Heart right ventricle (tissue), 16 donors: ENCODE results near the gene CBS. TPM values are rescaled to one million over a fixed set of nuclear protein-coding genes. Genes with fewer than 3 reads are reported as not detected.
A peak's percentile ranks its signal among the peaks of the same experiment; 100 is the strongest.

Source experiments
- ATAC-seq, 8 donors: fragments of 200-7000 bp; cut with Tn5 transposase; one replicate each; pipeline ENCODE4 v1.9.1; 2020; ENCODE audit warnings: mild to moderate bottlenecking in 8 of 8, moderate library complexity in 8 of 8, moderate number of reproducible peaks in 1 of 8
- DNase-seq, 2 donors: peaks; one replicate each; pipeline ENCODE4 v3.0.0-alpha.2; 2020
- H3K27ac ChIP-seq, 10 donors: fragments of 200-600 bp; sonication (generic) in 2 of 10; one replicate each; pipeline versions ENCODE4 v1.5.0 to v1.8.0; 2020 to 2022; ENCODE audit warnings: mild to moderate bottlenecking in 3 of 10
- H3K27me3 ChIP-seq, 7 donors: fragments of 200-600 bp; one replicate each; pipeline ENCODE4 v1.8.0; 2021 to 2022; ENCODE audit warnings: mild to moderate bottlenecking in 2 of 7
- H3K36me3 ChIP-seq, 9 donors: fragments of 200-600 bp; sonication (generic) in 1 of 9; one replicate each; pipeline versions ENCODE4 v1.5.0 to v1.8.0; 2020 to 2022; ENCODE audit warnings: mild to moderate bottlenecking in 2 of 9
- H3K4me1 ChIP-seq, 9 donors: fragments of 200-600 bp; sonication (generic) in 1 of 9; one replicate each; pipeline versions ENCODE4 v1.5.0 to v1.8.0; 2020 to 2022; ENCODE audit warnings: mild to moderate bottlenecking in 4 of 9
- H3K4me3 ChIP-seq, 10 donors: fragments of 200-600 bp; sonication (generic) in 2 of 10; one replicate each; pipeline versions ENCODE4 v1.5.0 to v1.8.0; 2020 to 2022; ENCODE audit warnings: mild to moderate bottlenecking in 7 of 10, moderate library complexity in 2 of 10
- H3K9me3 ChIP-seq, 11 donors: fragments of 200-600 bp in 10 of 11; sonication (generic) in 2 of 11; one replicate each; pipeline versions ENCODE4 v1.5.0 to v1.8.0; 2013 to 2022; ENCODE audit warnings: mild to moderate bottlenecking in 2 of 11, control low read depth in 1 of 11, moderate library complexity in 1 of 11
- WGBS, 2 donors: extraction: QIAGEN DNeasy Blood & Tissue Kit; methylation state at CpG; one replicate each; pipeline ENCODE4 v1.1.7; 2013; ENCODE audit warnings: inconsistent platforms in 1 of 2; 5-methylcytosine and 5-hydroxymethylcytosine counted together
- intact Hi-C, 10 donors: fragments of 100-400 bp; cut with DNase I; formaldehyde crosslinking; loops; one replicate each; pipeline versions ENCODE4 v1.11.1 to v1.14.2; 2022
- polyA plus RNA-seq, 2 donors: library from polyadenylated mRNA; stranded (reverse); fragments of 200-250 nt; gene quantifications; one replicate each; pipeline ENCODE4 v1.2.3, GENCODE V29; 2013
- total RNA-seq, 10 donors: library from RNA; stranded (reverse); fragmentation: NEBNext Ultra II Directional in 3 of 10; extraction: Animal tissue kit (Norgen Biotek cat#: 25700) in 3 of 10; gene quantifications; one replicate each; pipeline versions ENCODE4 v1.2.1 to v1.2.4, GENCODE V29; 2021 to 2023
- TF ChIP-seq, protein P1 (sequence below), 9 donors: fragments of 200-600 bp; sonication (generic) in 2 of 9; IDR thresholded peaks; one replicate each; pipeline versions ENCODE4 v1.5.0 to v1.8.0; 2021 to 2022; ENCODE audit warnings: antibody characterized with exemption in 9 of 9, mild to moderate bottlenecking in 5 of 9, moderate library complexity in 1 of 9
- donor health status: Arrhythmogenic right ventricular cardiomyopathy.
- donor health status: ischemic (EF 13 %, LVEDD 7.1; RV severe dilation, severe dysfunction).
- donor health status: healthy with polysubstance abuse.
- donor health status: DM: no; HTN: yes; CAD: no.
- donor health status: DM: no; HTN: no; CAD: no.
- donor health status: ischemic (EF 25% LVEDD 6.9; RV normal size, moderate dysfunction).
- donor health status: ischemic (EF 25% LVEDD 5.7; RV mildly dilated, moderate dysfunction).
- donor health status: healthy.
- donor health status: DM: yes; HTN: yes; CAD: no.
- donor health status: Ischemic cardiomyopathy.
- donor health status: ischemic (EF 35%, LVEDD 5.7; RV mildly dilated, moderate dysfunction).
- donor health status: nonischemic (EF 11% LVEDD 7.7; RV severe dilation, severe dysfunction).
- donor health status: DM: yes; HTN: yes; CAD: no.
- donor health status: PGD.
- donor health status: ischemic (EF 29% LVEDD 5.4; RV normal size, mild dysfunction).
- donor health status: nonischemic (EF 23%, LVEDD 6.1; RV moderate dilation, normal function).

Gene CBS
- total and polyA plus RNA-seq, 12 donors, result 4.0 to 22.1 (median 5.4) TPM

DNA sequence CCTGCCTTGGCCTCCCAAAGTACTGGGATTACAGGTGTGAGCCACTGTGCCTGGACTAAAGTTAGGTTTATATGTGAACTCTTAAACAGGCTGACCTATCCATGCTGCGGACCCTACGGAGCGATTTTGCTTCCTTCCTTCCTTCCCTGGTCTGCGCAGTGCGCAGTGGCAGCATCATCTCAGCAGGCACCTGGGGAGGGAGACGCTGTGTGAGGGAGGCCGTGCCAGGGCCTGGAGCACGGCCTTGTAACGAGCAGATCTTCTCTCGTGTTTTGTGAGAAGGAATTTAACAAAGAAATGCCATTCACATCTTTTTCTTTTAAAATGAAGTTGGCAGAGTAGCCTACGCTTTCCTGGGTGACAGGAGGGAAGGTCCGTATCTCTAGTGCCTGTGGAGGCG, 55.5 kb downstream of the CBS start:
- Histone ChIP-seq H3K4me3 (no peak overlapping the region), H3K36me3 (peaks cover 0 to 82% (median 9%) of the 10 kb centered on the region in 9 donors), H3K9me3 (no peaks in the 10 kb centered on the region), H3K27ac (no peak overlapping the region), H3K4me1 (no peaks in the 10 kb centered on the region), H3K27me3 (no peaks in the 10 kb centered on the region)
- ATAC-seq (no peak), DNase-seq (no peak)
- 92 to 96% methylated on average over 13 of the region's 13 CpGs for WGBS, 2 donors
- intact Hi-C loops, result no loop called here
- TF ChIP-seq, protein P1, sequence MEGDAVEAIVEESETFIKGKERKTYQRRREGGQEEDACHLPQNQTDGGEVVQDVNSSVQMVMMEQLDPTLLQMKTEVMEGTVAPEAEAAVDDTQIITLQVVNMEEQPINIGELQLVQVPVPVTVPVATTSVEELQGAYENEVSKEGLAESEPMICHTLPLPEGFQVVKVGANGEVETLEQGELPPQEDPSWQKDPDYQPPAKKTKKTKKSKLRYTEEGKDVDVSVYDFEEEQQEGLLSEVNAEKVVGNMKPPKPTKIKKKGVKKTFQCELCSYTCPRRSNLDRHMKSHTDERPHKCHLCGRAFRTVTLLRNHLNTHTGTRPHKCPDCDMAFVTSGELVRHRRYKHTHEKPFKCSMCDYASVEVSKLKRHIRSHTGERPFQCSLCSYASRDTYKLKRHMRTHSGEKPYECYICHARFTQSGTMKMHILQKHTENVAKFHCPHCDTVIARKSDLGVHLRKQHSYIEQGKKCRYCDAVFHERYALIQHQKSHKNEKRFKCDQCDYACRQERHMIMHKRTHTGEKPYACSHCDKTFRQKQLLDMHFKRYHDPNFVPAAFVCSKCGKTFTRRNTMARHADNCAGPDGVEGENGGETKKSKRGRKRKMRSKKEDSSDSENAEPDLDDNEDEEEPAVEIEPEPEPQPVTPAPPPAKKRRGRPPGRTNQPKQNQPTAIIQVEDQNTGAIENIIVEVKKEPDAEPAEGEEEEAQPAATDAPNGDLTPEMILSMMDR (IDR thresholded peaks at IDR 0.05), result no peak

DNA sequence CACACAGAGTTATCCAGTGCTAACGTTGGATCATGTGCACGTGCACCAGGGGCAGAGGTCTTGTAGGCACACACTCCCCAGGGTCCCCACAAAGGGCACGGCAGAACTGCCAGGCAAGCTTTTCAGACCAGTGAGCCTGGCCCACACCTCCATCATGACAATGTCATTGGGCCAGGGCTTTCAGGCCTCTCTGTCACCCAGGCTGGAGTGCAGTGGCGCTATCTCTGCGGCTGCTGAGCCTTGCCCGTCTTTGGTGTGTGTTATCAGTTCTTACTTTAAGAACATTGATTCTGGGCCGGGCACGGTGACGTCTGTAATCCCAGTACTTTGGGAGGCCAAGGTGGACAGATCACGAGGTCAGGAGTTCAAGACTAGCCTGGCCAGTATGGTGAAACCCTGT, 57.1 kb downstream of the CBS start:
- TF ChIP-seq, protein P1 (IDR thresholded peaks at IDR 0.05), result no peak
- Histone ChIP-seq H3K4me3 (no peak overlapping the region), H3K9me3 (no peaks in the 10 kb centered on the region), H3K4me1 (no peaks in the 10 kb centered on the region), H3K36me3 (peaks cover 0 to 84% (median 9%) of the 10 kb centered on the region in 9 donors), H3K27ac (no peak overlapping the region), H3K27me3 (no peaks in the 10 kb centered on the region)
- 75 to 76% methylated on average over 9 to 10 of the region's 10 CpGs for WGBS, 2 donors
- no peak for DNase-seq
- peak in 2 of 8 donors; percentile 48 to 56 for ATAC-seq
- intact Hi-C loops, result no loop called here

DNA sequence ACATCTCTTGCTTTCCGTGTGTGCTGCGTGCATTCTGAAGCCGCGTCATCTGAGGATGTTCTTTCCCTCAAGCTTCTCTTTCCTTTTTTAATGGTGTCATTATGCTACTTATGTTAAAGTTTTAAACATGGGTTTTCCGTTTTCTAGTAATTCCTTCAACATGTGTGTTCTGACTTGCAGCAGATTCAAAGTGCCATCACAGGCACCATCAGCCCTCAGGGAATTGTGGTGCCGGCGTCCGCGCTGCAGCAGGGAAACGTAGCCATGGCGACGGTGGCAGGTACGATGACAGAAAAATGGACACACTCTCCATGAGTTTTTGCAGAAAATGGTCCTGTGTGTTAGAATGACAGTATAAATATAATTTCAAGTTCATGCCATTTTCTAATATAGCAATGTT, 58.9 kb downstream of the CBS start:
- TF ChIP-seq, protein P1 (IDR thresholded peaks at IDR 0.05), result no peak
- ATAC-seq, result no peak
- peaks cover 0 to 84% (median 11%) of the 10 kb centered on the region in 9 donors for H3K36me3 ChIP-seq

DNA sequence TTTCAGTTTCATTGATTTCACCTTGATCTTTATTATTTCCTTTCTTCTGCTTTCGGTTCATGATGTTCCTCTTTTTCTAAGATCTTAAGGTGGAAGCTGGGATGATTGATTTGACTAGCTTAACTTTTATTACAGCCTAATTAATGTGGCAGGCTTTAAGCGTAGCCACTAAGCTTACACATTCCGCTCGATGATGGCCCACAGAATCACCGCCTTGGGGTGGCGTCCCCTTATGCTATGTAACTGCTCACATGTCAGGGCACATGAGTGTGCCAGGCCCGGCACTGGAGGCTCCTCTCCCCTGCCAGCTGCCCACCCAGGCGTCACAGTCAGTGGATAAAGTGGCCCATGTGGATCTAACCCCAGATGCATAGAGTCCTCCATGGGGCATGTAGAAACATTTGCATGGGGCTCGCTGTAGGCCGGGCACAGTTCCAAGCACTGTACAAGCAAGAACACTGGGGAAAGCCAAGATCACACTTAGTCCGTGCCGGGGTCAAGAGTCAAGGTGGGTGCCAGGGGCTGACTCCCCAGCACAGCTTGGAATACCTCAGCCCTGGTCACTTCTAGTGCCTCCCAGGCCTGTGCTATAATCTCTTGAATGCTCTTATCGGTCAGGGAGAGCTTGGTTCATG, 59.6 kb downstream of the CBS start:
- Histone ChIP-seq H3K27ac (no peak overlapping the region), H3K27me3 (no peaks in the 10 kb centered on the region), H3K4me3 (no peak overlapping the region), H3K4me1 (no peaks in the 10 kb centered on the region), H3K9me3 (no peaks in the 10 kb centered on the region), H3K36me3 (peaks cover 0 to 84% (median 17%) of the 10 kb centered on the region in 9 donors)
- TF ChIP-seq, protein P1 (IDR thresholded peaks at IDR 0.05), result no peak
- ATAC-seq, result no peak
- DNase-seq, result no peak
- intact Hi-C loops, result no loop called here
- 81 to 87% methylated on average over 13 of the region's 13 CpGs for WGBS, 2 donors

More for the DNA sequence above, 58.9 kb downstream of the CBS start:
- H3K4me1 ChIP-seq, result no peaks in the 10 kb centered on the region
- no peak overlapping the region for H3K4me3 ChIP-seq
- no peaks in the 10 kb centered on the region for H3K9me3 ChIP-seq
- intact Hi-C loops, result no loop called here
- no peaks in the 10 kb centered on the region for H3K27me3 ChIP-seq
- no peak for DNase-seq
- H3K27ac ChIP-seq, result no peak overlapping the region
- 97 to 98% methylated on average over 13 of the region's 13 CpGs for WGBS, 2 donors
